Caco-2 (cell line): ENCODE results near the gene MOSPD3. TPM values are rescaled to one million over a fixed set of nuclear protein-coding genes. Genes with fewer than 3 reads are reported as not detected.

Source experiments
- BruUV-seq: library from RNA; stranded (reverse); fragments of 400-500 nt; replicated peaks from 2 replicates; lab custom pipeline; 2021; lab: Mats Ljungman, UMichigan
- CTCF ChIA-PET: fragments of 300-600 bp; sonication (Branson Sonifier 250); formaldehyde crosslinking; loops from one replicate; lab custom pipeline; 2022; ENCODE audit warnings: antibody characterized with exemption; lab: Charles Lee
- POLR2A ChIA-PET: fragments of 300-600 bp; sonication (Branson Sonifier 250); formaldehyde crosslinking; loops from one replicate; lab custom pipeline; 2022; ENCODE audit warnings: antibody characterized with exemption; lab: Charles Lee
- DNase-seq, 2 experiments: peaks; one replicate each; pipeline versions ENCODE4 v3.0.0 to v3.0.0-alpha.2; 2020 to 2022
- H3K27me3 ChIP-seq: replicated peaks from 2 replicates; pipeline ENCODE4 v1.6.0; 2011; ENCODE audit warnings: low read length; ENCODE audit not compliant: control insufficient read depth, insufficient read depth
- H3K36me3 ChIP-seq: 2 replicates; pipeline ENCODE4 v1.5.1; 2011; ENCODE audit warnings: low read length; ENCODE audit not compliant: control insufficient read depth, insufficient read depth
- H3K4me1 ChIP-seq: fragments of 250-450 bp; sonication (Bioruptor Pico); 2 replicates; pipeline ENCODE4 v1.5.1; 2020; ENCODE audit warnings: mild to moderate bottlenecking
- H3K4me3 ChIP-seq: 2 replicates; pipeline ENCODE4 v1.5.1; 2011; ENCODE audit warnings: low read depth, mild to moderate bottlenecking, control low read depth, low read length
- H3K9me3 ChIP-seq: fragments of 250-450 bp; sonication (Bioruptor Pico); 2 replicates; pipeline ENCODE4 v1.5.1; 2020; ENCODE audit warnings: mild to moderate bottlenecking, moderate library complexity
- H3K27ac Mint-ChIP-seq: one replicate; pipeline ENCODE4 v1.8.0; 2022; ENCODE audit warnings: mixed read lengths; ENCODE audit not compliant: unreplicated experiment
- H3K27me3 Mint-ChIP-seq: one replicate; pipeline ENCODE4 v1.8.0; 2022; ENCODE audit warnings: mixed read lengths; ENCODE audit not compliant: insufficient read depth, unreplicated experiment
- H3K36me3 Mint-ChIP-seq: one replicate; pipeline ENCODE4 v1.8.0; 2022; ENCODE audit warnings: mild to moderate bottlenecking, mixed read lengths; ENCODE audit not compliant: insufficient read depth, unreplicated experiment
- H3K4me1 Mint-ChIP-seq: one replicate; pipeline ENCODE4 v1.8.0; 2022; ENCODE audit warnings: low read depth, mixed read lengths; ENCODE audit not compliant: unreplicated experiment
- H3K4me3 Mint-ChIP-seq: one replicate; pipeline ENCODE4 v1.8.0; 2022; ENCODE audit warnings: mild to moderate bottlenecking, moderate library complexity, mixed read lengths; ENCODE audit not compliant: unreplicated experiment
- H3K9me3 Mint-ChIP-seq: one replicate; pipeline ENCODE4 v1.8.0; 2022; ENCODE audit warnings: mixed read lengths; ENCODE audit not compliant: unreplicated experiment
- CTCF ChIP-seq, 2 experiments: fragments of 200-600 bp in 1 of 2; IDR thresholded peaks; 1 replicate in 1 of 2; 2 replicates in 1 of 2; pipeline versions ENCODE4 v1.5.1 to v1.8.0; 2011 to 2022; ENCODE audit warnings: antibody characterized with exemption in 1 of 2, control low read depth in 1 of 2, inconsistent platforms in 1 of 2, low read depth in 1 of 2, low read length in 1 of 2, mild to moderate bottlenecking in 1 of 2, moderate library complexity in 1 of 2; ENCODE audit not compliant: insufficient read depth in 1 of 2, severe bottlenecking in 1 of 2, unreplicated experiment in 1 of 2
- intact Hi-C: fragments of 100-400 bp; cut with micrococcal nuclease; formaldehyde crosslinking; loops from one replicate; pipeline ENCODE4 v1.10.0; 2022; ENCODE audit not compliant: unreplicated experiment
- total RNA-seq: library from RNA; stranded (reverse); gene quantifications from 2 replicates; pipeline ENCODE4 v1.2.3, GENCODE V29; 2022

MOSPD3 gene
- total RNA-seq, 1 experiment from 2014 or later: 24.7 TPM

GRCh38 chr7:100640517-100641440, 28.4 kb downstream of the MOSPD3 start:
- intact Hi-C loops: no loop called here
- no peak for TF ChIP-seq CTCF (IDR thresholded peaks at IDR 0.05; ENCODE audit: insufficient read depth in 1 of 2, low read depth in 1 of 2, low read length in 1 of 2, severe bottlenecking in 1 of 2, unreplicated experiment in 1 of 2)
- Histone ChIP-seq H3K27me3 (no peaks in the 10 kb centered on the region), H3K4me1 (no peaks in the 10 kb centered on the region), H3K36me3 (no peaks in the 10 kb centered on the region), H3K4me3 (no peak overlapping the region), H3K9me3 (no peaks in the 10 kb centered on the region)
- no TSS peak for BruUV-seq
- H3K4me3 Mint-ChIP-seq: no peak overlapping the region
- ChIA-PET POLR2A (no interaction called here), CTCF (no interaction called here)
- H3K9me3 Mint-ChIP-seq: no peaks in the 10 kb centered on the region
- H3K36me3 Mint-ChIP-seq: peaks cover 4% of the 10 kb centered on the region
- no peaks in the 10 kb centered on the region for H3K27me3 Mint-ChIP-seq
- no peak for DNase-seq
- H3K4me1 Mint-ChIP-seq: no peaks in the 10 kb centered on the region
- H3K27ac Mint-ChIP-seq: no peak overlapping the region

- no peak for TF ChIP-seq CTCF (IDR thresholded peaks at IDR 0.05; ENCODE audit: insufficient read depth in 1 of 2, low read depth in 1 of 2, low read length in 1 of 2, severe bottlenecking in 1 of 2, unreplicated experiment in 1 of 2)
- no peak within 1 kb of the TSS for H3K4me3 ChIP-seq
- no peaks in the 10 kb centered on the region for H3K36me3 Mint-ChIP-seq
- no peaks in the 10 kb centered on the region for H3K36me3 ChIP-seq
- no peak within 1 kb of the TSS for H3K4me3 Mint-ChIP-seq
- H3K9me3 ChIP-seq: no peaks in the 10 kb centered on the region
- H3K27me3 ChIP-seq: no peaks in the 10 kb centered on the region
- ChIA-PET CTCF (no interaction called here), POLR2A (no interaction called here)
- DNase-seq: no peak
- no peak within 1 kb of the TSS for H3K27ac Mint-ChIP-seq
- intact Hi-C loops: no loop called here
- H3K9me3 Mint-ChIP-seq: no peaks in the 10 kb centered on the region
- no peaks in the 10 kb centered on the region for H3K4me1 ChIP-seq
- H3K4me1 Mint-ChIP-seq: no peaks in the 10 kb centered on the region
- no TSS peak for BruUV-seq
- H3K27me3 Mint-ChIP-seq: no peaks in the 10 kb centered on the region
Measured at GRCh38 chr7:100641463-100641859, 29.1 kb downstream of the MOSPD3 start, which contains the start of gene TFR2. Gene TFR2 (minus strand): TSS chr7:100641552. CDS start chr7:100641509, 43 bp downstream.

GRCh38 chr7:100641860-100642533, 29.7 kb downstream of the MOSPD3 start:
- intact Hi-C loops: no loop called here

More at GRCh38 chr7:100641860-100642533, 29.7 kb downstream of the MOSPD3 start:
- no peaks in the 10 kb centered on the region for H3K4me1 ChIP-seq
- H3K4me3 ChIP-seq: no peak overlapping the region
- DNase-seq: no peak
- Mint-ChIP-seq H3K27me3 (no peaks in the 10 kb centered on the region), H3K4me1 (no peaks in the 10 kb centered on the region), H3K4me3 (no peak overlapping the region), H3K36me3 (no peaks in the 10 kb centered on the region), H3K9me3 (no peaks in the 10 kb centered on the region), H3K27ac (no peak overlapping the region)
- H3K36me3 ChIP-seq: no peaks in the 10 kb centered on the region
- H3K9me3 ChIP-seq: no peaks in the 10 kb centered on the region
- ChIA-PET POLR2A (no interaction called here), CTCF (no interaction called here)
- H3K27me3 ChIP-seq: no peaks in the 10 kb centered on the region
- TF ChIP-seq CTCF (IDR thresholded peaks at IDR 0.05; ENCODE audit: insufficient read depth in 1 of 2, low read depth in 1 of 2, low read length in 1 of 2, severe bottlenecking in 1 of 2, unreplicated experiment in 1 of 2): no peak
- no TSS peak for BruUV-seq
